NT2/D1 (cell line): ENCODE data around the gene PSMD10.

Experiments used
- YY1 ChIP-seq: IDR thresholded peaks from 2 replicates; pipeline ENCODE4 v1.6.1; 2011; ENCODE audit not compliant: insufficient read length, insufficient read depth
- ZNF274 ChIP-seq: IDR thresholded peaks from 2 replicates; pipeline ENCODE4 v1.6.1; 2011; ENCODE audit warnings: mild to moderate bottlenecking, low read depth, low read length

DNA sequence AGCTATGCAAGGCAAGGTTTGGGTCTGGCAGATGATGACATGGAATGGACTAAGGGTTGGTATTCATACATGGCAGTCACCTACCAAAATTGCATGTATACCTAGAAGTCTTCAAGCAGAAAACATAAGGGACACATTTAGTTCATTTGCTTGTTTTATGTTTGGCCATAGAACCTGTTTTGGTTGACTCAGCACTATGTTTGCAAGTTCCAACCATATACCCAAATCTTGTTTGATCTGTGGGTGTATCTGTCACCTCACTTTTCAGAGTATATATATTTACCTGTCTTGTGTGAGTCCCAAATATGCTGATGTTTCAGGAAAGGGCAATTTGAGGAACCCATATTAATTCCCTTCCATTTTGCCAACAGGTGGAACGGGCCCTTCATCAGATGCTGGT is 39.5 kb upstream of the PSMD10 start:
- TF ChIP-seq YY1 (no peak), ZNF274 (no peak)
